HepG2 (cell line): ENCODE data around the gene SMIM31. TPM values are rescaled to one million over a fixed set of nuclear protein-coding genes. Genes with fewer than 3 reads are reported as not detected.

ENCODE experiments used
- ATAC-seq: fragments of 200-7000 bp; cut with Tn5 transposase; 3 replicates; pipeline ENCODE4 v1.9.1; 2020; ENCODE audit warnings: mild to moderate bottlenecking, moderate library complexity
- BruUV-seq: library from RNA; stranded (reverse); fragments of 400-500 nt; replicated peaks from 2 replicates; lab custom pipeline; 2021; lab: Mats Ljungman, UMichigan
- CTCF ChIA-PET: fragments of 300-600 bp; formaldehyde crosslinking; extraction: SDS; loops from one replicate; lab custom pipeline; 2021; ENCODE audit warnings: low total read pairs, inconsistent platforms, low intra/inter-chr PET ratio; lab: Yijun Ruan, JAX
- POLR2A ChIA-PET: fragments of 350-600 bp; sonication (Branson Sonifier 250); formaldehyde crosslinking; loops from one replicate; lab custom pipeline; 2020; ENCODE audit warnings: antibody characterized with exemption, inconsistent platforms; lab: Yijun Ruan, JAX
- DNase-seq: peaks from one replicate; pipeline ENCODE4 v3.0.0-alpha.2; 2015; ENCODE audit warnings: low spot score
- FAIRE-seq: peaks from 3 replicates; lab custom pipeline; 2011; peaks lifted over from hg19 to GRCh38; lab: Jason Lieb, UNC
- H2AFZ ChIP-seq: one replicate; pipeline ENCODE4 v1.6.1; 2011; ENCODE audit warnings: low read length, inconsistent platforms
- H3K27ac ChIP-seq: fragments of 300-600 bp; 3 replicates; pipeline ENCODE4 v1.8.0; 2011; ENCODE audit warnings: mixed run types, mild to moderate bottlenecking, mixed read lengths, low read length, inconsistent platforms; ENCODE audit not compliant: insufficient read depth; ENCODE audit errors: extremely low read length
- H3K27me3 ChIP-seq, 2 experiments: fragments of 200-600 bp in 1 of 2; 2 replicates in 1 of 2; 3 replicates in 1 of 2; pipeline versions ENCODE4 v1.6.0 to v1.8.0; 2011; ENCODE audit warnings: low read length in 2 of 2, mild to moderate bottlenecking in 2 of 2, moderate library complexity in 2 of 2, inconsistent platforms in 1 of 2; ENCODE audit not compliant: insufficient read depth in 2 of 2, control insufficient read depth in 1 of 2
- H3K36me3 ChIP-seq, 2 experiments: fragments of 200-600 bp in 1 of 2; replicated peaks in 1 of 2; 2 replicates in 1 of 2; 3 replicates in 1 of 2; pipeline versions ENCODE4 v1.5.1 to v1.8.0; 2011; ENCODE audit warnings: low read length in 2 of 2, inconsistent platforms in 1 of 2; ENCODE audit not compliant: insufficient read depth in 2 of 2, control insufficient read depth in 1 of 2
- H3K4me1 ChIP-seq: 2 replicates; pipeline ENCODE4 v1.5.1; 2012; ENCODE audit warnings: low read length, inconsistent platforms; ENCODE audit not compliant: insufficient read depth
- H3K4me2 ChIP-seq: 2 replicates; pipeline ENCODE4 v1.6.0; 2011; ENCODE audit warnings: low read depth, low read length, inconsistent platforms
- H3K4me3 ChIP-seq, 3 experiments: fragments of 200-600 bp in 1 of 3; sonication (generic), shearing (Covaris generic) in 1 of 3; replicated peaks in 1 of 3; 2 replicates each; pipeline ENCODE4 v1.5.1; 2011 to 2016; ENCODE audit warnings: low read length in 3 of 3, inconsistent platforms in 2 of 3, low read depth in 2 of 3, mild to moderate bottlenecking in 2 of 3, control low read depth in 1 of 3, mixed read lengths in 1 of 3; ENCODE audit not compliant: insufficient read depth in 1 of 3
- H3K79me2 ChIP-seq: one replicate; pipeline ENCODE4 v1.6.1; 2011; ENCODE audit warnings: low read length, inconsistent platforms; ENCODE audit not compliant: insufficient read depth
- H3K9ac ChIP-seq: 2 replicates; pipeline ENCODE4 v1.6.0; 2011; ENCODE audit warnings: mild to moderate bottlenecking, low read depth, low read length, inconsistent platforms; ENCODE audit not compliant: insufficient read depth
- H3K9me3 ChIP-seq: 2 replicates; pipeline ENCODE4 v1.5.1; 2012; ENCODE audit warnings: mild to moderate bottlenecking, low read length
- H4K20me1 ChIP-seq: 2 replicates; pipeline ENCODE4 v1.6.0; 2011; ENCODE audit warnings: inconsistent platforms, mild to moderate bottlenecking, low read length, moderate library complexity; ENCODE audit not compliant: insufficient read depth
- ARID2 ChIP-seq: sonication (generic); formaldehyde crosslinking; IDR thresholded peaks from 2 replicates; pipeline ENCODE4 v1.8.1; 2022; ENCODE audit warnings: mild to moderate bottlenecking, missing genetic modification reagents, borderline replicate concordance
- CBX2 ChIP-seq, 2 experiments: fragments of 200-600 bp in 1 of 2; sonication (generic); formaldehyde crosslinking in 1 of 2; IDR thresholded peaks; 2 replicates each; pipeline versions ENCODE4 v1.7.0 to v1.8.1; 2018 to 2022; ENCODE audit warnings: low read depth in 2 of 2, low read length in 1 of 2, mild to moderate bottlenecking in 1 of 2, missing genetic modification reagents in 1 of 2
- CBX5 ChIP-seq: sonication (generic); formaldehyde crosslinking; IDR thresholded peaks from 2 replicates; pipeline ENCODE4 v1.4.0; 2020; ENCODE audit warnings: missing genetic modification reagents, borderline replicate concordance
- TBX2 ChIP-seq: sonication (generic); formaldehyde crosslinking; IDR thresholded peaks from 2 replicates; pipeline ENCODE4 v1.5.0; 2020; ENCODE audit warnings: missing genetic modification reagents, mild to moderate bottlenecking, borderline replicate concordance
- ZFP36 ChIP-seq: fragments of 150-350 bp; IDR thresholded peaks from 2 replicates; pipeline ENCODE4 v1.6.1; 2018; ENCODE audit warnings: borderline replicate concordance, low read length, low read depth; ENCODE audit not compliant: partially characterized antibody
- ZNF776 ChIP-seq: sonication (generic); formaldehyde crosslinking; IDR thresholded peaks from 2 replicates; pipeline ENCODE4 v1.4.0; 2020; ENCODE audit warnings: mild to moderate bottlenecking, missing genetic modification reagents
- ZNF83 ChIP-seq: sonication (generic); formaldehyde crosslinking; IDR thresholded peaks from 2 replicates; pipeline ENCODE4 v1.4.0; 2020; ENCODE audit warnings: missing genetic modification reagents, mild to moderate bottlenecking, borderline replicate concordance
- ZNF878 ChIP-seq: sonication (generic); formaldehyde crosslinking; IDR thresholded peaks from 2 replicates; pipeline ENCODE4 v1.8.1; 2023; ENCODE audit warnings: mild to moderate bottlenecking, missing genetic modification reagents, moderate library complexity
- WGBS: methylation state at CpG from one replicate; pipeline ENCODE4 v1.1.6; 2017; ENCODE audit warnings: low lambda C conversion rate; 5-methylcytosine and 5-hydroxymethylcytosine counted together
- in situ Hi-C: cut with HindIII; loops from 2 replicates; pipeline ENCODE4 v1.10.0; 2017; ENCODE audit warnings: low pct_unique_long_range_greater_than_20kb; ENCODE audit not compliant: extremely low pct_ligation_motif_present
- intact Hi-C: fragments of 100-400 bp; cut with micrococcal nuclease; formaldehyde crosslinking; loops from one replicate; pipeline ENCODE4 v1.10.0; 2022; ENCODE audit not compliant: unreplicated experiment
- polyA plus RNA-seq, 8 experiments: library from polyadenylated mRNA; depleted of rRNA in 3 of 8; stranded (reverse) in 7 of 8; unstranded in 1 of 8; fragments of >200 nt; fragmentation: Illumina TruSeq in 4 of 8; extraction: Trizol in 4 of 8; gene quantifications; 2 replicates each; pipeline versions ENCODE4 v1.2.1 to v1.2.3, GENCODE V29; 2011 to 2016; ENCODE audit warnings: low read depth in 4 of 8, missing spikeins in 1 of 8, mixed read lengths in 1 of 8; ENCODE audit not compliant: insufficient read depth in 1 of 8
- total RNA-seq, 5 experiments: library from RNA; depleted of rRNA; stranded (reverse); fragments of >200 nt; fragmentation: Illumina TruSeq; extraction: Trizol; gene quantifications; 2 replicates each; pipeline ENCODE4 v1.2.3, GENCODE V29; 2016; ENCODE audit warnings: low read depth in 1 of 5
- TF ChIP-seq, protein P1 (sequence below): sonication (generic); formaldehyde crosslinking; IDR thresholded peaks from 2 replicates; pipeline ENCODE4 v1.8.0; 2022; ENCODE audit warnings: missing genetic modification reagents, mild to moderate bottlenecking, borderline replicate concordance
- TF ChIP-seq, protein P2 (sequence below): sonication (generic); formaldehyde crosslinking; IDR thresholded peaks from 2 replicates; pipeline ENCODE4 v1.4.0; 2020; ENCODE audit warnings: mild to moderate bottlenecking, missing genetic modification reagents
- TF ChIP-seq, protein P3 (sequence below): sonication (generic); formaldehyde crosslinking; IDR thresholded peaks from 2 replicates; pipeline ENCODE4 v1.5.0; 2020; ENCODE audit warnings: mild to moderate bottlenecking, missing genetic modification reagents
- TF ChIP-seq, protein P4 (sequence below): sonication (generic); formaldehyde crosslinking; IDR thresholded peaks from 2 replicates; pipeline ENCODE4 v1.4.0; 2020; ENCODE audit warnings: missing genetic modification reagents, borderline replicate concordance

SMIM31 gene
- total and polyA plus RNA-seq, 2 of the 13 experiments (the other 11 are each of a cell fraction or from before 2014, with no cell fraction given): not detected

DNA sequence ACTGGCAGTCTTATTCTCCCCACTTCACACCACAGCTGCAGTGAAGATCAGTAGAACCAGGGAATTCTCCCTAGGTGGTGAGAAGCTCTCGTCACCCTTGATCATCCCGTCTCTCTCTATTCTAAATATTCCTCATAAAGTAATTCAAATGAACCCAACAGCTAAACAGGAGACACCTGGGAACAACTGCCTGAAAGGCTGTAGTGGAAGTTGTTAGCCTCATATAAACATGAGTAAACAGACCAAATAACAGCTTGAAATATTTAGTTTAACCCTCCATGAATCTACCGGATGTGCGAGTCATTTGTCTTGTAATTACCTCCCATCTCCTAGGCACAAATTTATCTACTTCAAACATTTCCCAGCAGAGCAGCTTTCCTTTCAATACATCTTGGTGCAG, 92.6 kb downstream of the SMIM31 start:
- H3K4me1 ChIP-seq: no peaks in the 10 kb centered on the region
- TF ChIP-seq TBX2 (CRISPR knock-in tag): no peak
- no peak for TF ChIP-seq CBX5 (CRISPR knock-in tag)
- TF ChIP-seq ZNF878 (CRISPR knock-in tag): no peak
- no peak for TF ChIP-seq ZNF83 (CRISPR knock-in tag)
- TF ChIP-seq ZFP36: no peak
- TF ChIP-seq, protein P1, sequence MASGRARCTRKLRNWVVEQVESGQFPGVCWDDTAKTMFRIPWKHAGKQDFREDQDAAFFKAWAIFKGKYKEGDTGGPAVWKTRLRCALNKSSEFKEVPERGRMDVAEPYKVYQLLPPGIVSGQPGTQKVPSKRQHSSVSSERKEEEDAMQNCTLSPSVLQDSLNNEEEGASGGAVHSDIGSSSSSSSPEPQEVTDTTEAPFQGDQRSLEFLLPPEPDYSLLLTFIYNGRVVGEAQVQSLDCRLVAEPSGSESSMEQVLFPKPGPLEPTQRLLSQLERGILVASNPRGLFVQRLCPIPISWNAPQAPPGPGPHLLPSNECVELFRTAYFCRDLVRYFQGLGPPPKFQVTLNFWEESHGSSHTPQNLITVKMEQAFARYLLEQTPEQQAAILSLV: no peak
- no peak for TF ChIP-seq ARID2 (CRISPR knock-in tag)
- TF ChIP-seq CBX2 (IDR thresholded peaks at IDR 0.05; ENCODE audit: low read depth, low read length): no peak
- TF ChIP-seq CBX2 (CRISPR knock-in tag; IDR thresholded peaks at IDR 0.05; ENCODE audit: low read depth): no peak
- TF ChIP-seq, protein P2, sequence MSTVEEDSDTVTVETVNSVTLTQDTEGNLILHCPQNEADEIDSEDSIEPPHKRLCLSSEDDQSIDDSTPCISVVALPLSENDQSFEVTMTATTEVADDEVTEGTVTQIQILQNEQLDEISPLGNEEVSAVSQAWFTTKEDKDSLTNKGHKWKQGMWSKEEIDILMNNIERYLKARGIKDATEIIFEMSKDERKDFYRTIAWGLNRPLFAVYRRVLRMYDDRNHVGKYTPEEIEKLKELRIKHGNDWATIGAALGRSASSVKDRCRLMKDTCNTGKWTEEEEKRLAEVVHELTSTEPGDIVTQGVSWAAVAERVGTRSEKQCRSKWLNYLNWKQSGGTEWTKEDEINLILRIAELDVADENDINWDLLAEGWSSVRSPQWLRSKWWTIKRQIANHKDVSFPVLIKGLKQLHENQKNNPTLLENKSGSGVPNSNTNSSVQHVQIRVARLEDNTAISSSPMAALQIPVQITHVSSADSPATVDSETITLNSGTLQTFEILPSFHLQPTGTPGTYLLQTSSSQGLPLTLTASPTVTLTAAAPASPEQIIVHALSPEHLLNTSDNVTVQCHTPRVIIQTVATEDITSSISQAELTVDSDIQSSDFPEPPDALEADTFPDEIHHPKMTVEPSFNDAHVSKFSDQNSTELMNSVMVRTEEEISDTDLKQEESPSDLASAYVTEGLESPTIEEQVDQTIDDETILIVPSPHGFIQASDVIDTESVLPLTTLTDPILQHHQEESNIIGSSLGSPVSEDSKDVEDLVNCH: no peak
- no peak for TF ChIP-seq ZNF776 (CRISPR knock-in tag)
- TF ChIP-seq, protein P3, sequence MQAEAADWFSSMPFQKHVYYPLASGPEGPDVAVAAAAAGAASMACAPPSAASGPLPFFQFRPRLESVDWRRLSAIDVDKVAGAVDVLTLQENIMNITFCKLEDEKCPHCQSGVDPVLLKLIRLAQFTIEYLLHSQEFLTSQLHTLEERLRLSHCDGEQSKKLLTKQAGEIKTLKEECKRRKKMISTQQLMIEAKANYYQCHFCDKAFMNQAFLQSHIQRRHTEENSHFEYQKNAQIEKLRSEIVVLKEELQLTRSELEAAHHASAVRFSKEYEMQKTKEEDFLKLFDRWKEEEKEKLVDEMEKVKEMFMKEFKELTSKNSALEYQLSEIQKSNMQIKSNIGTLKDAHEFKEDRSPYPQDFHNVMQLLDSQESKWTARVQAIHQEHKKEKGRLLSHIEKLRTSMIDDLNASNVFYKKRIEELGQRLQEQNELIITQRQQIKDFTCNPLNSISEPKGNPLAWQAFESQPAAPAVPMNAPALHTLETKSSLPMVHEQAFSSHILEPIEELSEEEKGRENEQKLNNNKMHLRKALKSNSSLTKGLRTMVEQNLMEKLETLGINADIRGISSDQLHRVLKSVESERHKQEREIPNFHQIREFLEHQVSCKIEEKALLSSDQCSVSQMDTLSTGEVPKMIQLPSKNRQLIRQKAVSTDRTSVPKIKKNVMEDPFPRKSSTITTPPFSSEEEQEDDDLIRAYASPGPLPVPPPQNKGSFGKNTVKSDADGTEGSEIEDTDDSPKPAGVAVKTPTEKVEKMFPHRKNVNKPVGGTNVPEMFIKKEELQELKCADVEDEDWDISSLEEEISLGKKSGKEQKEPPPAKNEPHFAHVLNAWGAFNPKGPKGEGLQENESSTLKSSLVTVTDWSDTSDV (CRISPR knock-in tag): no peak
- TF ChIP-seq, protein P4, sequence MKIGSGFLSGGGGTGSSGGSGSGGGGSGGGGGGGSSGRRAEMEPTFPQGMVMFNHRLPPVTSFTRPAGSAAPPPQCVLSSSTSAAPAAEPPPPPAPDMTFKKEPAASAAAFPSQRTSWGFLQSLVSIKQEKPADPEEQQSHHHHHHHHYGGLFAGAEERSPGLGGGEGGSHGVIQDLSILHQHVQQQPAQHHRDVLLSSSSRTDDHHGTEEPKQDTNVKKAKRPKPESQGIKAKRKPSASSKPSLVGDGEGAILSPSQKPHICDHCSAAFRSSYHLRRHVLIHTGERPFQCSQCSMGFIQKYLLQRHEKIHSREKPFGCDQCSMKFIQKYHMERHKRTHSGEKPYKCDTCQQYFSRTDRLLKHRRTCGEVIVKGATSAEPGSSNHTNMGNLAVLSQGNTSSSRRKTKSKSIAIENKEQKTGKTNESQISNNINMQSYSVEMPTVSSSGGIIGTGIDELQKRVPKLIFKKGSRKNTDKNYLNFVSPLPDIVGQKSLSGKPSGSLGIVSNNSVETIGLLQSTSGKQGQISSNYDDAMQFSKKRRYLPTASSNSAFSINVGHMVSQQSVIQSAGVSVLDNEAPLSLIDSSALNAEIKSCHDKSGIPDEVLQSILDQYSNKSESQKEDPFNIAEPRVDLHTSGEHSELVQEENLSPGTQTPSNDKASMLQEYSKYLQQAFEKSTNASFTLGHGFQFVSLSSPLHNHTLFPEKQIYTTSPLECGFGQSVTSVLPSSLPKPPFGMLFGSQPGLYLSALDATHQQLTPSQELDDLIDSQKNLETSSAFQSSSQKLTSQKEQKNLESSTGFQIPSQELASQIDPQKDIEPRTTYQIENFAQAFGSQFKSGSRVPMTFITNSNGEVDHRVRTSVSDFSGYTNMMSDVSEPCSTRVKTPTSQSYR (CRISPR knock-in tag): no peak
- TF ChIP-seq, all 625 proteins: peak for 0
- ChIA-PET CTCF (no interaction called here), POLR2A (no interaction called here)
- no peak overlapping the region for H3K9ac ChIP-seq
- no peak overlapping the region for H3K27ac ChIP-seq
- H3K36me3 ChIP-seq: no peaks in the 10 kb centered on the region
- in situ Hi-C loops (no loop called here), intact Hi-C loops (no loop called here)
- DNase-seq (no peak), ATAC-seq (no peak), FAIRE-seq (no peak)
- no peak overlapping the region for H3K4me3 ChIP-seq
- no peaks in the 10 kb centered on the region for H4K20me1 ChIP-seq
- 64% methylated on average over 4 of the region's 4 CpGs for WGBS
- H2AFZ ChIP-seq: no peak overlapping the region
- H3K79me2 ChIP-seq: no peaks in the 10 kb centered on the region
- no peaks in the 10 kb centered on the region; a peak in 1 of 5 replicates for H3K27me3 ChIP-seq
- H3K4me2 ChIP-seq: no peak overlapping the region
- no peaks in the 10 kb centered on the region for H3K9me3 ChIP-seq
- no TSS peak for BruUV-seq
